ENCODE data around the gene TENT4A. TPM values are rescaled to one million over a fixed set of nuclear protein-coding genes. Genes with fewer than 3 reads are reported as not detected.

TENT4A gene
- total RNA-seq, 1 experiment from 2014 or later = 29.6 TPM

- Histone ChIP-seq H3K4me3 (ENCODE audit: low read depth in 2 of 2, low read length in 2 of 2) (peak overlapping the region; percentile 73 to 87), H3K27me3 (ENCODE audit: control insufficient read depth, insufficient read depth, low read length) (no peaks in the 10 kb centered on the region), H3K27ac (ENCODE audit: low read length) (peak overlapping the region; percentile 97), H3K36me3 (ENCODE audit: control insufficient read depth, insufficient read depth, low read length) (no peaks in the 10 kb centered on the region; the same call in 1 of the 2 replicates), H3K4me1 (ENCODE audit: control insufficient read depth, insufficient read depth, low read length) (peaks cover 22% of the 10 kb centered on the region), H3K9me3 (ENCODE audit: control insufficient read depth, insufficient read depth, low read depth, low read length) (no peaks in the 10 kb centered on the region)
- in situ Hi-C loops (cut with HindIII; ENCODE audit: low pct_unique_long_range_greater_than_20kb, low sequenced_read_pairs) (no loop called here), intact Hi-C loops (cut with micrococcal nuclease; ENCODE audit: unreplicated experiment) (loop anchor here (10.0 kb wide), 1 partner anchor 77 kb away; the partner anchor contains the start of genes NSUN2 and SRD5A1)
- ChIA-PET POLR2A (interaction anchor here (0.7 kb wide), 1 partner anchor 274 kb away, joined by 3 read pairs; no protein-coding TSS in a partner anchor), CTCF (no interaction called here)
- ATAC-seq (peak; percentile 47), DNase-seq (ENCODE audit: low read depth, low spot score) (peak; percentile 24)
- TF ChIP-seq CTCF (IDR thresholded peaks at IDR 0.05) = no peak; the same call in 1 of the 2 replicates
- TF ChIP-seq TCF7L2 (IDR thresholded peaks at IDR 0.05; ENCODE audit: low read depth, low read length) = no peak
- TF ChIP-seq POLR2AphosphoS5 (IDR thresholded peaks at IDR 0.05; ENCODE audit: low read depth, low read length) = no peak; the same call in 1 of the 2 replicates
- TF ChIP-seq REST (IDR thresholded peaks at IDR 0.05; ENCODE audit: insufficient read depth in 1 of 2, low read depth in 2 of 2, low read length in 1 of 2) = no peak
- TF ChIP-seq SIN3A (IDR thresholded peaks at IDR 0.05; ENCODE audit: borderline replicate concordance, insufficient read depth, low read depth, low read length) = no peak
- BruUV-seq (replicated peaks) = TSS peak; percentile 91
Observed at GRCh38 chr5:6712142-6712576, 1.1 kb upstream of the TENT4A start.

- no TSS peak for BruUV-seq (replicated peaks)
- intact Hi-C loops (cut with micrococcal nuclease; ENCODE audit: unreplicated experiment) = loop anchor here (10.0 kb wide), 1 partner anchor 78 kb away; the partner anchor contains the start of genes NSUN2 and SRD5A1
- POLR2A ChIA-PET = interaction anchor here (0.7 kb wide), 1 partner anchor 275 kb away, joined by 3 read pairs; no protein-coding TSS in a partner anchor
- ATAC-seq (peak; percentile 85), DNase-seq (ENCODE audit: low read depth, low spot score) (peak; percentile 82)
- in situ Hi-C loops (cut with HindIII; ENCODE audit: low pct_unique_long_range_greater_than_20kb, low sequenced_read_pairs) = no loop called here
- Histone ChIP-seq H3K27me3 (ENCODE audit: control insufficient read depth, insufficient read depth, low read length) (no peaks in the 10 kb centered on the region), H3K4me1 (ENCODE audit: control insufficient read depth, insufficient read depth, low read length) (peaks cover 24% of the 10 kb centered on the region), H3K9me3 (ENCODE audit: control insufficient read depth, insufficient read depth, low read depth, low read length) (no peaks in the 10 kb centered on the region), H3K27ac (ENCODE audit: low read length) (peak overlapping the region; percentile 97), H3K4me3 (ENCODE audit: low read depth in 2 of 2, low read length in 2 of 2) (peak overlapping the region; percentile 73 to 87), H3K36me3 (ENCODE audit: control insufficient read depth, insufficient read depth, low read length) (no peaks in the 10 kb centered on the region; the same call in 1 of the 2 replicates)
- CTCF ChIA-PET = no interaction called here
- TF ChIP-seq TCF7L2 (IDR thresholded peaks at IDR 0.05; ENCODE audit: low read depth, low read length) (peak; percentile 42; the same call in 1 of the 2 replicates), REST (IDR thresholded peaks at IDR 0.05; ENCODE audit: insufficient read depth in 1 of 2, low read depth in 2 of 2, low read length in 1 of 2) (no peak), SIN3A (IDR thresholded peaks at IDR 0.05; ENCODE audit: borderline replicate concordance, insufficient read depth, low read depth, low read length) (no peak), CTCF (IDR thresholded peaks at IDR 0.05) (0 out of 2 replicates have a peak, but pooled peaks have one; percentile 12), POLR2AphosphoS5 (IDR thresholded peaks at IDR 0.05; ENCODE audit: low read depth, low read length) (peak; percentile 73)
Observed at GRCh38 chr5:6712577-6713273, 507 bp upstream of the TENT4A start.
